Right lobe of liver (tissue), 6 donors: ENCODE measurements around the gene SRSF6. TPM values are rescaled to one million over a fixed set of nuclear protein-coding genes. Genes with fewer than 3 reads are reported as not detected.
A peak's percentile ranks its signal among the peaks of the same experiment; 100 is the strongest.
"Not testable (repeated sequence)": the region's sequence is repeated elsewhere in the genome, so short reads cannot be mapped to it uniquely, and the experiment has no call there.

Experiments used
- ATAC-seq, 4 donors: fragments of 200-7000 bp; cut with Tn5 transposase; one replicate each; pipeline ENCODE4 v1.9.1; 2020; ENCODE audit warnings: mild to moderate bottlenecking in 4 of 4, moderate library complexity in 4 of 4
- DNase-seq, 3 donors: peaks; one replicate each; pipeline ENCODE4 v3.0.0-alpha.2; 2020
- H3K27ac ChIP-seq, 3 donors: fragments of 200-600 bp; one replicate each; pipeline ENCODE4 v1.8.0; 2022
- H3K27me3 ChIP-seq, 2 donors: fragments of 200-600 bp; one replicate each; pipeline ENCODE4 v1.8.0; 2022
- H3K36me3 ChIP-seq, 4 donors: fragments of 200-600 bp; sonication (generic) in 1 of 4; one replicate each; pipeline versions ENCODE4 v1.5.1 to v1.8.0; 2017 to 2022; ENCODE audit warnings: control low read depth in 1 of 4
- H3K4me1 ChIP-seq, 4 donors: fragments of 200-600 bp; sonication (generic) in 1 of 4; one replicate each; pipeline versions ENCODE4 v1.5.1 to v1.8.0; 2017 to 2022; ENCODE audit warnings: control low read depth in 1 of 4
- H3K4me3 ChIP-seq, 3 donors: fragments of 200-600 bp; one replicate each; pipeline ENCODE4 v1.8.0; 2022
- H3K9me3 ChIP-seq, 4 donors: fragments of 200-600 bp; sonication (generic) in 1 of 4; one replicate each; pipeline versions ENCODE4 v1.5.1 to v1.8.0; 2017 to 2022; ENCODE audit warnings: control low read depth in 1 of 4
- CTCF ChIP-seq, 4 donors: fragments of 200-600 bp in 3 of 4; fragments of 450-650 bp in 1 of 4; IDR thresholded peaks; one replicate each; pipeline versions ENCODE4 v1.5.1 to v1.8.0; 2016 to 2022; ENCODE audit warnings: antibody characterized with exemption in 4 of 4, mild to moderate bottlenecking in 2 of 4
- POLR2A ChIP-seq: fragments of 450-650 bp; IDR thresholded peaks from one replicate; pipeline ENCODE4 v1.6.1; 2017; ENCODE audit warnings: antibody characterized with exemption, mild to moderate bottlenecking
- WGBS: methylation state at CpG from one replicate; pipeline ENCODE4 v1.1.6; 2018; ENCODE audit warnings: low coverage, low lambda C conversion rate; ENCODE audit not compliant: insufficient coverage; ENCODE audit errors: missing lambda C conversion rate; 5-methylcytosine and 5-hydroxymethylcytosine counted together
- intact Hi-C, 2 donors: fragments of 100-400 bp; cut with DNase I; formaldehyde crosslinking; loops; one replicate each; pipeline versions ENCODE4 v1.11.2 to v1.14.1; 2022
- total RNA-seq, 6 experiments: library from RNA; depleted of rRNA in 2 of 6; stranded (reverse); fragments of >200 nt in 2 of 6; fragmentation: NEBNext Ultra II Directional in 3 of 6; extraction: Animal tissue kit (Norgen Biotek cat#: 25700) in 3 of 6; gene quantifications; one replicate each; pipeline versions ENCODE4 v1.1.0 to v1.2.4, GENCODE V29; 2016 to 2023
- donor health status: DM: no; HTN: yes; CAD: no.
- donor health status: DM: no; HTN: no; CAD: no.
- donor health status: DM: no; HTN: no; CAD: no.
- donor health status: DM: no; HTN: yes; CAD: no.
- donor health status: DM: no; HTN: yes; CAD: no.

Gene SRSF6
- total RNA-seq, 6 experiments from 2014 or later: 35.1 to 111 (median 76.8) TPM

GRCh38 chr20:43446361-43446879 is 11.3 kb upstream of the SRSF6 start:
- DNase-seq: no peak
- no CpG with 5 or more reads among the region's 6 CpGs for WGBS
- ATAC-seq: no peak

GRCh38 chr20:43448431-43448747 is 9.3 kb upstream of the SRSF6 start:
- H3K9me3 ChIP-seq, H3K4me3 ChIP-seq, H3K36me3 ChIP-seq, DNase-seq, H3K27me3 ChIP-seq, ATAC-seq, H3K27ac ChIP-seq: not testable (repeated sequence)
- intact Hi-C loops: loop anchor here in 1 of 2 donors (5.0 kb wide), 1 partner anchor 634 kb away; no protein-coding TSS in a partner anchor
- peaks cover 0 to 13% (median 4%) of the 10 kb centered on the region in 4 donors for H3K4me1 ChIP-seq
- WGBS: 0% methylated on average over 3 of the region's 4 CpGs

More at GRCh38 chr20:43446361-43446879, 11.3 kb upstream of the SRSF6 start:
- Histone ChIP-seq H3K9me3 (no peaks in the 10 kb centered on the region), H3K27me3 (no peaks in the 10 kb centered on the region), H3K4me1 (no peaks in the 10 kb centered on the region), H3K4me3 (no peak overlapping the region), H3K27ac (no peak overlapping the region), H3K36me3 (no peaks in the 10 kb centered on the region)
- TF ChIP-seq POLR2A (no peak), CTCF (IDR thresholded peaks at IDR 0.05) (no peak)
- intact Hi-C loops: loop anchor here in 1 of 2 donors (5.0 kb wide), 1 partner anchor 636 kb away; no protein-coding TSS in a partner anchor

GRCh38 chr20:43448748-43449535 is 8.8 kb upstream of the SRSF6 start:
- WGBS: 21% methylated on average over 8 of the region's 9 CpGs
- intact Hi-C loops: loop anchor here in 1 of 2 donors (5.0 kb wide), 1 partner anchor 633 kb away; no protein-coding TSS in a partner anchor
- peak; percentile 79 to 86 (median 83) for ATAC-seq

GRCh38 chr20:43450841-43451799 is 6.6 kb upstream of the SRSF6 start:
- no peak for DNase-seq
- Histone ChIP-seq H3K36me3 (no peaks in the 10 kb centered on the region), H3K4me1 (peaks cover 0 to 13% (median 4%) of the 10 kb centered on the region in 4 donors), H3K4me3 (no peak overlapping the region), H3K27ac (no peak overlapping the region), H3K27me3 (no peaks in the 10 kb centered on the region), H3K9me3 (no peaks in the 10 kb centered on the region)
- no peak for ATAC-seq
- intact Hi-C loops: no loop called here
- TF ChIP-seq CTCF (IDR thresholded peaks at IDR 0.05) (no peak), POLR2A (no peak)
- 38% methylated on average over 12 of the region's 14 CpGs for WGBS

More at GRCh38 chr20:43448748-43449535, 8.8 kb upstream of the SRSF6 start:
- TF ChIP-seq CTCF (IDR thresholded peaks at IDR 0.05) (peak; percentile 69 to 78 (median 72)), POLR2A (no peak)
- Histone ChIP-seq H3K9me3 (no peaks in the 10 kb centered on the region), H3K4me1 (peaks cover 0 to 13% (median 4%) of the 10 kb centered on the region in 4 donors), H3K27ac (no peak overlapping the region), H3K36me3 (no peaks in the 10 kb centered on the region), H3K4me3 (no peak overlapping the region), H3K27me3 (no peaks in the 10 kb centered on the region)
- DNase-seq: peak in 1 of 3 donors; percentile 27
